Measurements from ENCODE around the gene DPH6.

The DPH6 gene

GRCh38 chr15:35491999-35492398 is 54.0 kb downstream of the DPH6 start:
- Histone ChIP-seq H3K27me3 (no peaks in the 10 kb centered on the region), H3K36me3 (peaks cover 0 to 9% (median 7%) of the 10 kb centered on the region in 3 donors), H3K4me1 (peaks cover 0 to 4% (median 0%) of the 10 kb centered on the region in 4 donors), H3K9me3 (peaks cover 0 to 4% (median 0%) of the 10 kb centered on the region in 3 donors), H3K4me3 (no peak overlapping the region), H3K27ac (no peak overlapping the region)
- no peak for DNase-seq
- TF ChIP-seq, protein P1, sequence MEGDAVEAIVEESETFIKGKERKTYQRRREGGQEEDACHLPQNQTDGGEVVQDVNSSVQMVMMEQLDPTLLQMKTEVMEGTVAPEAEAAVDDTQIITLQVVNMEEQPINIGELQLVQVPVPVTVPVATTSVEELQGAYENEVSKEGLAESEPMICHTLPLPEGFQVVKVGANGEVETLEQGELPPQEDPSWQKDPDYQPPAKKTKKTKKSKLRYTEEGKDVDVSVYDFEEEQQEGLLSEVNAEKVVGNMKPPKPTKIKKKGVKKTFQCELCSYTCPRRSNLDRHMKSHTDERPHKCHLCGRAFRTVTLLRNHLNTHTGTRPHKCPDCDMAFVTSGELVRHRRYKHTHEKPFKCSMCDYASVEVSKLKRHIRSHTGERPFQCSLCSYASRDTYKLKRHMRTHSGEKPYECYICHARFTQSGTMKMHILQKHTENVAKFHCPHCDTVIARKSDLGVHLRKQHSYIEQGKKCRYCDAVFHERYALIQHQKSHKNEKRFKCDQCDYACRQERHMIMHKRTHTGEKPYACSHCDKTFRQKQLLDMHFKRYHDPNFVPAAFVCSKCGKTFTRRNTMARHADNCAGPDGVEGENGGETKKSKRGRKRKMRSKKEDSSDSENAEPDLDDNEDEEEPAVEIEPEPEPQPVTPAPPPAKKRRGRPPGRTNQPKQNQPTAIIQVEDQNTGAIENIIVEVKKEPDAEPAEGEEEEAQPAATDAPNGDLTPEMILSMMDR (IDR thresholded peaks at IDR 0.05): no peak
- intact Hi-C loops (cut with DNase I; ENCODE audit: low total_unique reads): no loop called here

- Histone ChIP-seq H3K36me3 (peaks cover 0 to 15% (median 10%) of the 10 kb centered on the region in 3 donors), H3K4me3 (no peak overlapping the region), H3K4me1 (no peaks in the 10 kb centered on the region), H3K27me3 (no peaks in the 10 kb centered on the region), H3K9me3 (peaks cover 0 to 6% (median 0%) of the 10 kb centered on the region in 3 donors), H3K27ac (no peak overlapping the region)
- TF ChIP-seq, protein P1 (IDR thresholded peaks at IDR 0.05): no peak
- intact Hi-C loops (cut with DNase I; ENCODE audit: low total_unique reads): no loop called here
- no peak for DNase-seq
Observed at GRCh38 chr15:35491173-35491572, 54.8 kb downstream of the DPH6 start.

DNA sequence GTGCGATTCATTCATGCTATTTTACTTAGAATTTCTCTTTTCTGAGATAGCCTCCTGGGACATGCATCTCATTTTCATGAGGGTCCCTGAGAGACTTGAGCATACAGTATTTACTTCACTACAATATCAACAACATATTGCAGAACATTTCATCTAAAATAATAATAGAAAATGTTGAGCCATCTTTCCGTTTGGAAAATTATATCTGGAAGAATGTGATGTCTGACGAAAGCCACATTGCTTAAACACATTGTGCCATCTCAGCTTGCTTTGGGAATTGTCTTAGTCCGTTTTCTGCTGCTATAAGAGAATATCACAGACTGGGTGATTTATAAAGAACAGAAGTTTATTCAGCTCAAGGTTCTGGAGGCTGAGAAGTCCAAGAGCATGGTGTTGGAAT is 55.5 kb downstream of the DPH6 start:
- no peak overlapping the region for H3K27ac ChIP-seq
- intact Hi-C loops (cut with DNase I; ENCODE audit: low total_unique reads): no loop called here

GRCh38 chr15:35487417-35487816 is 58.5 kb downstream of the DPH6 start:
- no peak overlapping the region for H3K27ac ChIP-seq
- H3K9me3 ChIP-seq: peaks cover 0 to 6% (median 0%) of the 10 kb centered on the region in 3 donors
- H3K36me3 ChIP-seq: peaks cover 0 to 17% (median 15%) of the 10 kb centered on the region in 3 donors
- no peaks in the 10 kb centered on the region for H3K4me1 ChIP-seq
- TF ChIP-seq, protein P1 (IDR thresholded peaks at IDR 0.05): no peak
- no peak for DNase-seq
- H3K27me3 ChIP-seq: no peaks in the 10 kb centered on the region
- no peak overlapping the region for H3K4me3 ChIP-seq
- intact Hi-C loops (cut with DNase I; ENCODE audit: low total_unique reads): no loop called here

More for the DNA sequence above, 55.5 kb downstream of the DPH6 start:
- Histone ChIP-seq H3K36me3 (peaks cover 0 to 15% (median 10%) of the 10 kb centered on the region in 3 donors), H3K4me3 (no peak overlapping the region), H3K27me3 (no peaks in the 10 kb centered on the region), H3K9me3 (peaks cover 0 to 6% (median 0%) of the 10 kb centered on the region in 3 donors), H3K4me1 (no peaks in the 10 kb centered on the region)
- DNase-seq: no peak
- TF ChIP-seq, protein P1 (IDR thresholded peaks at IDR 0.05): no peak

DNA sequence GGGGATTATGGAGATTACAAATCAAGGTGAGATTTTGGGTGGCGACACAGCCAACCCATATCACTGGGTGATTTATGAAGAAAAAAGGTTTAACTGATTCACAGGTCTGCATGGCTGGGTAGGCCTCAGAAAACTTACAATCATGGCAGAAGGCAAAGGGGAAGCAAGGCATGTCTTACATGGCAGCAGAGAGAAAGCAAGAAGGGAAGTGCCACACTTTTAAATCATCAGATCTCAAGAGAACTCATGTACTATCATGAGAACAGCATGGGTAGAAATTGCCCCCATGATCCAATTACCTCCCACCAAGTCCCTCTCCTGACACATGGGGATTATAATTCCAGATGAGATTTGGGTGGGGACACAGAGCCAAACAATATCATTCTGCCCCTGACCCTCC is 59.7 kb downstream of the DPH6 start:
- Histone ChIP-seq H3K36me3 (peaks cover 0 to 17% (median 15%) of the 10 kb centered on the region in 3 donors), H3K9me3 (peaks cover 0 to 6% (median 0%) of the 10 kb centered on the region in 3 donors), H3K27me3 (no peaks in the 10 kb centered on the region), H3K4me3 (no peak overlapping the region), H3K4me1 (peaks cover 0 to 6% (median 0%) of the 10 kb centered on the region in 4 donors), H3K27ac (no peak overlapping the region)
- TF ChIP-seq, protein P1 (IDR thresholded peaks at IDR 0.05): no peak
- intact Hi-C loops (cut with DNase I; ENCODE audit: low total_unique reads): no loop called here
- DNase-seq: no peak

GRCh38 chr15:35485411-35485810 is 60.6 kb downstream of the DPH6 start:
- H3K27me3 ChIP-seq: no peaks in the 10 kb centered on the region
- TF ChIP-seq, protein P1 (IDR thresholded peaks at IDR 0.05): no peak
- peaks cover 0 to 6% (median under 1%) of the 10 kb centered on the region in 4 donors for H3K4me1 ChIP-seq
- H3K36me3 ChIP-seq: peaks cover 0 to 17% (median 15%) of the 10 kb centered on the region in 3 donors
- H3K27ac ChIP-seq: no peak overlapping the region
- no peak overlapping the region for H3K4me3 ChIP-seq
- peaks cover 0 to 6% (median 0%) of the 10 kb centered on the region in 3 donors for H3K9me3 ChIP-seq
- DNase-seq: no peak
- intact Hi-C loops (cut with DNase I; ENCODE audit: low total_unique reads): no loop called here

Data from tibial artery (tissue), 4 donors.